Panc1 (cell line): ENCODE measurements around the gene KCNQ1OT1. TPM values are rescaled to one million over a fixed set of nuclear protein-coding genes. Genes with fewer than 3 reads are reported as not detected.

Experiments used
- ATAC-seq: fragments of 200-7000 bp; cut with Tn5 transposase; 2 replicates; pipeline ENCODE4 v1.9.1; 2020; ENCODE audit warnings: mild to moderate bottlenecking, moderate library complexity
- BruUV-seq: library from RNA; stranded (reverse); fragments of 400-500 nt; replicated peaks from 2 replicates; lab custom pipeline; 2021; lab: Mats Ljungman, UMichigan
- CTCF ChIA-PET: fragments of 300-600 bp; sonication (Branson Sonifier 250); formaldehyde crosslinking; loops from one replicate; lab custom pipeline; 2022; ENCODE audit warnings: antibody characterized with exemption; lab: Charles Lee
- POLR2A ChIA-PET: fragments of 300-600 bp; sonication (Branson Sonifier 250); formaldehyde crosslinking; loops from one replicate; lab custom pipeline; 2022; ENCODE audit warnings: antibody characterized with exemption; lab: Charles Lee
- DNase-seq: peaks from one replicate; pipeline ENCODE4 v3.0.0-alpha.2; 2010; ENCODE audit warnings: low read depth, low spot score
- H3K27ac ChIP-seq: 2 replicates; pipeline ENCODE4 v1.5.1; 2011; ENCODE audit warnings: mild to moderate bottlenecking, low read length, inconsistent platforms
- H3K27me3 ChIP-seq: fragments of 200-500 bp; sonication (Bioruptor generic); 2 replicates; pipeline ENCODE4 v1.6.0; 2014; ENCODE audit warnings: low read length, inconsistent platforms; ENCODE audit not compliant: control insufficient read depth, insufficient read depth
- H3K36me3 ChIP-seq: fragments of 200-500 bp; sonication (Bioruptor generic); 2 replicates; pipeline ENCODE4 v1.5.1; 2014; ENCODE audit warnings: inconsistent platforms, mild to moderate bottlenecking, low read length, moderate library complexity; ENCODE audit not compliant: control insufficient read depth, insufficient read depth
- H3K4me1 ChIP-seq: 2 replicates; pipeline ENCODE4 v1.5.1; 2011; ENCODE audit warnings: inconsistent platforms, mild to moderate bottlenecking, low read length, moderate library complexity; ENCODE audit not compliant: control insufficient read depth, insufficient read depth
- H3K4me3 ChIP-seq, 2 experiments: 2 replicates each; pipeline ENCODE4 v1.5.1; 2011 to 2012; ENCODE audit warnings: low read depth in 2 of 2, low read length in 2 of 2, mild to moderate bottlenecking in 2 of 2, inconsistent platforms in 1 of 2, moderate library complexity in 1 of 2
- H3K9me3 ChIP-seq: fragments of 200-500 bp; sonication (Bioruptor generic); 2 replicates; pipeline ENCODE4 v1.5.1; 2014; ENCODE audit warnings: low read depth, mild to moderate bottlenecking, inconsistent platforms, low read length, moderate library complexity; ENCODE audit not compliant: control insufficient read depth, insufficient read depth
- POLR2AphosphoS5 ChIP-seq: IDR thresholded peaks from 2 replicates; pipeline ENCODE4 v1.6.1; 2012; ENCODE audit warnings: mild to moderate bottlenecking, low read depth, low read length, moderate library complexity
- SIN3A ChIP-seq: IDR thresholded peaks from 2 replicates; pipeline ENCODE4 v1.6.1; 2012; ENCODE audit warnings: low read depth, mild to moderate bottlenecking, low read length, moderate library complexity, borderline replicate concordance; ENCODE audit not compliant: insufficient read depth
- TCF7L2 ChIP-seq: IDR thresholded peaks from 2 replicates; pipeline ENCODE4 v1.6.1; 2011; ENCODE audit warnings: mild to moderate bottlenecking, low read depth, low read length, inconsistent platforms
- in situ Hi-C: cut with HindIII; loops from 2 replicates; pipeline ENCODE4 v1.10.0; 2016; ENCODE audit warnings: low sequenced_read_pairs, low pct_unique_long_range_greater_than_20kb
- intact Hi-C: fragments of 100-400 bp; cut with micrococcal nuclease; formaldehyde crosslinking; loops from one replicate; pipeline ENCODE4 v1.10.0; 2022; ENCODE audit not compliant: unreplicated experiment
- total RNA-seq: library from RNA; stranded (reverse); gene quantifications from one replicate; pipeline ENCODE4 v1.2.1, GENCODE V29; 2021; ENCODE audit not compliant: unreplicated experiment
- TF ChIP-seq, protein P1 (sequence below): fragments of 450-650 bp; IDR thresholded peaks from 2 replicates; pipeline ENCODE4 v1.5.1; 2017; ENCODE audit warnings: mild to moderate bottlenecking
- TF ChIP-seq, protein P2 (sequence below), 2 experiments: IDR thresholded peaks; 2 replicates each; pipeline ENCODE4 v1.6.1; 2011 to 2012; ENCODE audit warnings: low read depth in 2 of 2, control low read depth in 1 of 2, low read length in 1 of 2, mild to moderate bottlenecking in 1 of 2, moderate library complexity in 1 of 2; ENCODE audit not compliant: insufficient read depth in 1 of 2

Gene KCNQ1OT1
- total RNA-seq, 1 experiment from 2014 or later: 1.3 TPM

DNA sequence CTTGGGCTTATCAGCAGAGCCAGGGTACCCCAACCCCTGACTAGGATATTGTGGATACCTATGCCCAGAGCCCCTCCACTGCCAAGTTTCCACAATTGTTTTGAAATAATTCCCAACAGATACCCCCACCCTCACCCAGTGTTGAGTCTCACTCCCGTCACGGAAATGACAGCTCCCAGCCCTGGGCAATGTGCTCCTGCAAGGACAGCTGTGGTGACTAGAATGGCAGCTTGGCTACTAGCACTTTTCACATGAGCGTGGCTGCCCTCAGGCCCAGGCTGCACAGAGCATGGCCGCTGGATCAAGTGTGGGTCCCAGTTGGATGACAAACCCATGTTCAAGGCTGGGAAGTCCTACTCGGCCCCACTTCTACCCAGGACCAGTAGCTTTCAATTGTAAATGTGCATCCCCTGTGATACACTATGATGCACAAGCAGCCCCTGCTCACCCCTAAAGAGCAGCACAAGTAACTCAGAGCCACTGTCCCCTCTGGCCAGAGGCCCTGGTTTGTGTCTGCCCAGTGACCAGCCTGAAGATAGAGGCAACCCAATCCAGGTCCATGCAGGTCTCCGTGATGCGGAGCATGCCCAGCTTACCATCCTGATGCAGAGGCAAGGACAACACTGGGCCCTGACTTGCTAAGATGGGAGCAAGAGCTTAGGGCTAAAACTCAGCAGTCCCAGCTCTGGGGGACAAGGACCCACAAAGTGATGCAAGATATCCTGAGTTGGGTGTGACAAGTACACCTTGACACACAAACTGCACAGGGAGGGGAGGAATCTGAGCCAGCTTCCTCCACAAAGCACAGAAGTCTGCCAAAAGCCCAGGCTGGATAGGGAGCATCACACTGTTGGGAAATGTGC lies 13.2 kb downstream of the KCNQ1OT1 start:
- POLR2A ChIA-PET: no interaction called here
- CTCF ChIA-PET: interaction anchor here (0.6 kb wide), 1 partner anchor 1013 kb away, joined by 3 read pairs; no protein-coding TSS in a partner anchor
- no peaks in the 10 kb centered on the region for H3K27me3 ChIP-seq
- no peaks in the 10 kb centered on the region for H3K4me1 ChIP-seq
- intact Hi-C loops (no loop called here), in situ Hi-C loops (no loop called here)
- H3K9me3 ChIP-seq: no peaks in the 10 kb centered on the region
- no TSS peak for BruUV-seq
- no peak for DNase-seq
- no peaks in the 10 kb centered on the region for H3K36me3 ChIP-seq
- H3K27ac ChIP-seq: no peak overlapping the region
- no peak overlapping the region for H3K4me3 ChIP-seq
- ATAC-seq: no peak
- TF ChIP-seq POLR2AphosphoS5: no peak
- no peak for TF ChIP-seq TCF7L2
- TF ChIP-seq, protein P1, sequence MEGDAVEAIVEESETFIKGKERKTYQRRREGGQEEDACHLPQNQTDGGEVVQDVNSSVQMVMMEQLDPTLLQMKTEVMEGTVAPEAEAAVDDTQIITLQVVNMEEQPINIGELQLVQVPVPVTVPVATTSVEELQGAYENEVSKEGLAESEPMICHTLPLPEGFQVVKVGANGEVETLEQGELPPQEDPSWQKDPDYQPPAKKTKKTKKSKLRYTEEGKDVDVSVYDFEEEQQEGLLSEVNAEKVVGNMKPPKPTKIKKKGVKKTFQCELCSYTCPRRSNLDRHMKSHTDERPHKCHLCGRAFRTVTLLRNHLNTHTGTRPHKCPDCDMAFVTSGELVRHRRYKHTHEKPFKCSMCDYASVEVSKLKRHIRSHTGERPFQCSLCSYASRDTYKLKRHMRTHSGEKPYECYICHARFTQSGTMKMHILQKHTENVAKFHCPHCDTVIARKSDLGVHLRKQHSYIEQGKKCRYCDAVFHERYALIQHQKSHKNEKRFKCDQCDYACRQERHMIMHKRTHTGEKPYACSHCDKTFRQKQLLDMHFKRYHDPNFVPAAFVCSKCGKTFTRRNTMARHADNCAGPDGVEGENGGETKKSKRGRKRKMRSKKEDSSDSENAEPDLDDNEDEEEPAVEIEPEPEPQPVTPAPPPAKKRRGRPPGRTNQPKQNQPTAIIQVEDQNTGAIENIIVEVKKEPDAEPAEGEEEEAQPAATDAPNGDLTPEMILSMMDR: no peak
- no peak for TF ChIP-seq SIN3A
- TF ChIP-seq, protein P2, sequence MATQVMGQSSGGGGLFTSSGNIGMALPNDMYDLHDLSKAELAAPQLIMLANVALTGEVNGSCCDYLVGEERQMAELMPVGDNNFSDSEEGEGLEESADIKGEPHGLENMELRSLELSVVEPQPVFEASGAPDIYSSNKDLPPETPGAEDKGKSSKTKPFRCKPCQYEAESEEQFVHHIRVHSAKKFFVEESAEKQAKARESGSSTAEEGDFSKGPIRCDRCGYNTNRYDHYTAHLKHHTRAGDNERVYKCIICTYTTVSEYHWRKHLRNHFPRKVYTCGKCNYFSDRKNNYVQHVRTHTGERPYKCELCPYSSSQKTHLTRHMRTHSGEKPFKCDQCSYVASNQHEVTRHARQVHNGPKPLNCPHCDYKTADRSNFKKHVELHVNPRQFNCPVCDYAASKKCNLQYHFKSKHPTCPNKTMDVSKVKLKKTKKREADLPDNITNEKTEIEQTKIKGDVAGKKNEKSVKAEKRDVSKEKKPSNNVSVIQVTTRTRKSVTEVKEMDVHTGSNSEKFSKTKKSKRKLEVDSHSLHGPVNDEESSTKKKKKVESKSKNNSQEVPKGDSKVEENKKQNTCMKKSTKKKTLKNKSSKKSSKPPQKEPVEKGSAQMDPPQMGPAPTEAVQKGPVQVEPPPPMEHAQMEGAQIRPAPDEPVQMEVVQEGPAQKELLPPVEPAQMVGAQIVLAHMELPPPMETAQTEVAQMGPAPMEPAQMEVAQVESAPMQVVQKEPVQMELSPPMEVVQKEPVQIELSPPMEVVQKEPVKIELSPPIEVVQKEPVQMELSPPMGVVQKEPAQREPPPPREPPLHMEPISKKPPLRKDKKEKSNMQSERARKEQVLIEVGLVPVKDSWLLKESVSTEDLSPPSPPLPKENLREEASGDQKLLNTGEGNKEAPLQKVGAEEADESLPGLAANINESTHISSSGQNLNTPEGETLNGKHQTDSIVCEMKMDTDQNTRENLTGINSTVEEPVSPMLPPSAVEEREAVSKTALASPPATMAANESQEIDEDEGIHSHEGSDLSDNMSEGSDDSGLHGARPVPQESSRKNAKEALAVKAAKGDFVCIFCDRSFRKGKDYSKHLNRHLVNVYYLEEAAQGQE (IDR thresholded peaks at IDR 0.05; ENCODE audit: insufficient read depth in 1 of 2, low read depth in 2 of 2, low read length in 1 of 2): no peak

DNA sequence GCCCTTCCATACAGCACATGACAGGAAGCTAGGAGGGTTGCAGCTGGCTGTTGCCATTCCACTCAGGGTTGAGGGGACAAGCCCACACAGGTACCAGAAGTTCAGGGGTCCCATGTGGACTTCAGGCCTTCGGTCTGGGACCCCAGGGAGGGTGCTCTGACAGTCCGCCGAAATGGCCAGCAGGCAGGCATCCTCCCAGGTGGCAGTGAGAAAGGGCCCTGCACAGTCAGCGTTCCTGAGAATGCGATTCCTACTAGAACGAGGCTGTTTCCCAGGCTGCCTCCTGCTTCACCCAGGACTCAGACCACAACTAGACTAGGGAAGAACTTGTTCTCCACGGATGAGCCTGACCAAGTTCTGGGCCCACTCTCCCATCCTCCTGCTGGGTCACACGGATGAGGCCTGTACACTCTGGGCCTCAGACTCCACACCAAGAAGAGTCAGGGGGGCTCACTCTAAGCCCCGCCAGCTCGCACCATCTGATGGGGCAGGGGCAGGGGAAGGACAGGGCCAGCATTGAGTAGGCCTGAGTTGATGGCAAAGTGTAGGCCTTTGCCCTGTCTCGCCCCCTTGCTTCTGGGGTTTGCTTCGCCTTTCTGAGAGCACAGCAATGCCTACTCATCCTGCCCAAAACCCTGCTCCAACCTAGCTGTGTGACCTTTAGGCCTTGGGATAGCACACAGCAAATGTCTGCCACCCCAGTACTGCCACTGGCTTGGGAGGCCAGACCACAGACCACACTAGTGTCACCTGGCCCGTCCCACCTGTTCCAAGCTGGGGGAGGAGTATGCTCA lies 14.0 kb downstream of the KCNQ1OT1 start:
- in situ Hi-C loops: no loop called here
- POLR2A ChIA-PET: no interaction called here
- no peak overlapping the region for H3K4me3 ChIP-seq

More for the DNA sequence above, 14.0 kb downstream of the KCNQ1OT1 start:
- no peaks in the 10 kb centered on the region for H3K9me3 ChIP-seq
- ATAC-seq (no peak), DNase-seq (no peak)
- CTCF ChIA-PET: no interaction called here
- no TSS peak for BruUV-seq
- H3K4me1 ChIP-seq: no peaks in the 10 kb centered on the region
- H3K27me3 ChIP-seq: no peaks in the 10 kb centered on the region
- no peaks in the 10 kb centered on the region for H3K36me3 ChIP-seq
- intact Hi-C loops: no loop called here
- H3K27ac ChIP-seq: no peak overlapping the region
- TF ChIP-seq TCF7L2 (no peak), POLR2AphosphoS5 (no peak), SIN3A (no peak)
- TF ChIP-seq, protein P2 (IDR thresholded peaks at IDR 0.05; ENCODE audit: insufficient read depth in 1 of 2, low read depth in 2 of 2, low read length in 1 of 2): no peak
- TF ChIP-seq, protein P1: no peak
